Right hindlimb (tissue), 1 donor: ENCODE results near the gene C17orf100.

Experiments used
- DNase-seq: peaks from one replicate; pipeline ENCODE4 v3.0.0-alpha.2; 2018

The C17orf100 gene

GRCh38 chr17:6651354-6651918 lies at the start of gene C17orf100, which contains the start of gene MED31:
Gene C17orf100 (plus strand): TSS chr17:6651762. CDS start chr17:6651914, 152 bp downstream.
Gene MED31 (minus strand): TSS chr17:6651605. CDS start chr17:6651528, 77 bp downstream.
- DNase-seq: peak; percentile 97

- DNase-seq: no peak
These were observed 49.4 kb upstream of the C17orf100 start for GRCh38 chr17:6602141-6602540.

GRCh38 chr17:6603744-6604325 lies 47.7 kb upstream of the C17orf100 start:
- peak; percentile 65 for DNase-seq

GRCh38 chr17:6605142-6605541 lies 46.4 kb upstream of the C17orf100 start:
- DNase-seq: no peak

GRCh38 chr17:6608321-6608720 lies 43.2 kb upstream of the C17orf100 start:
- no peak for DNase-seq

GRCh38 chr17:6610011-6610410 lies 41.6 kb upstream of the C17orf100 start:
- no peak for DNase-seq

- DNase-seq: no peak
These were observed 40.3 kb upstream of the C17orf100 start for GRCh38 chr17:6611231-6611630.

GRCh38 chr17:6623941-6624340 lies 27.6 kb upstream of the C17orf100 start:
- DNase-seq: no peak

GRCh38 chr17:6626616-6627015 lies 24.9 kb upstream of the C17orf100 start:
- DNase-seq: no peak

- no peak for DNase-seq
These were observed 24.5 kb upstream of the C17orf100 start for GRCh38 chr17:6627019-6627418.

GRCh38 chr17:6630390-6630789 lies 21.2 kb upstream of the C17orf100 start:
- DNase-seq: no peak

GRCh38 chr17:6632530-6632929 lies 19.0 kb upstream of the C17orf100 start:
- DNase-seq: no peak

- no peak for DNase-seq
These were observed 18.3 kb upstream of the C17orf100 start for GRCh38 chr17:6633263-6633662.

- DNase-seq: no peak
These were observed 15.5 kb upstream of the C17orf100 start for GRCh38 chr17:6636105-6636504.

GRCh38 chr17:6636616-6637457 lies 14.7 kb upstream of the C17orf100 start:
- DNase-seq: no peak

GRCh38 chr17:6637458-6637840 lies 14.1 kb upstream of the C17orf100 start:
- no peak for DNase-seq

- DNase-seq: no peak
These were observed 13.3 kb upstream of the C17orf100 start for GRCh38 chr17:6638046-6638908.

GRCh38 chr17:6639014-6639585 lies 12.5 kb upstream of the C17orf100 start:
- no peak for DNase-seq

GRCh38 chr17:6639586-6640535 lies 11.7 kb upstream of the C17orf100 start:
- DNase-seq: no peak

- DNase-seq: peak; percentile 95
These were observed 10.9 kb upstream of the C17orf100 start, which contains the start of the genes KIAA0753 and TXNDC17 for GRCh38 chr17:6640536-6641246. Gene KIAA0753 (minus strand): TSS chr17:6640711. CDS start chr17:6635103, 5,608 bp downstream. Gene TXNDC17 (plus strand): TSS chr17:6641060. CDS start chr17:6641083, 23 bp downstream.
